HG03558 (cell line): ENCODE data around the gene GUK1.

ENCODE experiments used
- ATAC-seq: cut with Tn5 transposase; IDR thresholded peaks from one replicate; pipeline ENCODE4 v1.9.1; 2021; ENCODE audit warnings: moderate number of reproducible peaks; ENCODE audit not compliant: unreplicated experiment; ENCODE audit errors: extremely low read depth

GUK1 gene

GRCh38 chr1:228147768-228148167 is 7.7 kb downstream of the GUK1 start:
- ATAC-seq, result no peak

- ATAC-seq, result no peak
These were observed 8.2 kb downstream of the GUK1 start for GRCh38 chr1:228148196-228148861.

- no peak for ATAC-seq
These were observed 8.9 kb downstream of the GUK1 start for GRCh38 chr1:228148935-228149405.

GRCh38 chr1:228149406-228150119 is 9.5 kb downstream of the GUK1 start, which contains the start of gene GJC2:
TSS of gene GJC2 (plus strand) at chr1:228149930. CDS start at chr1:228157759, 7,829 bp downstream.
- no peak for ATAC-seq

- ATAC-seq, result no peak
These were observed 10.0 kb downstream of the GUK1 start for GRCh38 chr1:228150120-228150460.

GRCh38 chr1:228150461-228151179 is 10.5 kb downstream of the GUK1 start:
- ATAC-seq, result no peak

GRCh38 chr1:228151180-228151925 is 11.3 kb downstream of the GUK1 start:
- ATAC-seq, result no peak

GRCh38 chr1:228152097-228152917 is 12.2 kb downstream of the GUK1 start:
- no peak for ATAC-seq

GRCh38 chr1:228152918-228153258 is 12.8 kb downstream of the GUK1 start:
- ATAC-seq, result no peak

GRCh38 chr1:228154021-228154669 is 14.1 kb downstream of the GUK1 start:
- no peak for ATAC-seq

- ATAC-seq, result no peak
These were observed 14.8 kb downstream of the GUK1 start for GRCh38 chr1:228154670-228155571.

- no peak for ATAC-seq
These were observed 15.8 kb downstream of the GUK1 start for GRCh38 chr1:228155596-228156514.

GRCh38 chr1:228156515-228156881 is 16.4 kb downstream of the GUK1 start:
- ATAC-seq, result no peak

GRCh38 chr1:228156941-228157728 is 17.1 kb downstream of the GUK1 start:
- no peak for ATAC-seq

- no peak for ATAC-seq
These were observed 17.6 kb downstream of the GUK1 start for GRCh38 chr1:228157729-228158126.

- no peak for ATAC-seq
These were observed 18.3 kb downstream of the GUK1 start for GRCh38 chr1:228158151-228159007.
